Thyroid gland (tissue), 4 donors: ENCODE measurements around the gene KYAT1. TPM values are rescaled to one million over a fixed set of nuclear protein-coding genes. Genes with fewer than 3 reads are reported as not detected.
A peak's percentile ranks its signal among the peaks of the same experiment; 100 is the strongest.

ENCODE experiments used
- DNase-seq, 2 donors: peaks; one replicate each; pipeline ENCODE4 v3.0.0-alpha.2; 2019
- H3K27ac ChIP-seq, 3 donors: fragments of 200-600 bp; sonication (generic); 1 replicate in 2 of 3; 2 replicates in 1 of 3; pipeline ENCODE4 v1.5.1; 2016 to 2019; ENCODE audit warnings: mild to moderate bottlenecking in 1 of 3, moderate library complexity in 1 of 3
- H3K27me3 ChIP-seq: fragments of 200-600 bp; sonication (generic); one replicate; pipeline ENCODE4 v1.5.1; 2019
- H3K36me3 ChIP-seq, 2 donors: fragments of 200-600 bp; sonication (generic); one replicate each; pipeline ENCODE4 v1.5.1; 2016 to 2019
- H3K4me1 ChIP-seq, 2 donors: fragments of 200-600 bp; sonication (generic); one replicate each; pipeline ENCODE4 v1.5.1; 2017 to 2019
- H3K4me3 ChIP-seq, 3 donors: fragments of 200-600 bp; sonication (generic); replicated peaks in 1 of 3; 1 replicate in 2 of 3; 2 replicates in 1 of 3; pipeline ENCODE4 v1.5.1; 2016; ENCODE audit warnings: mild to moderate bottlenecking in 1 of 3
- H3K9me3 ChIP-seq: fragments of 200-600 bp; sonication (generic); one replicate; pipeline ENCODE4 v1.5.1; 2017
- CTCF ChIP-seq, 6 experiments: fragments of 200-600 bp in 3 of 6; fragments of 450-650 bp in 3 of 6; sonication (generic) in 3 of 6; IDR thresholded peaks; one replicate each; pipeline ENCODE4 v1.5.1; 2016 to 2019; ENCODE audit warnings: antibody characterized with exemption in 6 of 6, mild to moderate bottlenecking in 2 of 6, inconsistent platforms in 1 of 6, moderate library complexity in 1 of 6
- POLR2A ChIP-seq, 2 donors: fragments of 450-650 bp; IDR thresholded peaks; one replicate each; pipeline ENCODE4 v1.6.1; 2017; ENCODE audit warnings: antibody characterized with exemption in 2 of 2, mild to moderate bottlenecking in 2 of 2, moderate library complexity in 1 of 2
- WGBS, 2 donors: methylation state at CpG; one replicate each; pipeline ENCODE4 v1.1.5; 2017; 5-methylcytosine and 5-hydroxymethylcytosine counted together
- intact Hi-C: fragments of 100-400 bp; cut with DNase I; formaldehyde crosslinking; loops from one replicate; pipeline ENCODE4 v1.15.1; 2023
- total RNA-seq, 4 donors: library from RNA; depleted of rRNA; stranded (reverse); fragments of >200 nt; gene quantifications; one replicate each; pipeline ENCODE4 v1.2.3, GENCODE V29; 2016

The KYAT1 gene
- total RNA-seq, 4 donors from 2014 or later = 5.8 to 12.6 (median 12.3) TPM

GRCh38 chr9:128910906-128911305, 29.2 kb upstream of the KYAT1 start:
- 80 to 96% methylated on average over 3 to 6 of the region's 6 CpGs for WGBS, 2 donors
- TF ChIP-seq POLR2A (IDR thresholded peaks at IDR 0.05) (no peak), CTCF (IDR thresholded peaks at IDR 0.05) (no peak)
- peaks cover 27 to 29% of the 10 kb centered on the region in 2 donors for H3K36me3 ChIP-seq
- intact Hi-C loops = no loop called here
- no peak overlapping the region for H3K4me3 ChIP-seq
- no peaks in the 10 kb centered on the region for H3K9me3 ChIP-seq
- peak overlapping the region in 2 of 3 donors; percentile 83 to 88 for H3K27ac ChIP-seq
- H3K27me3 ChIP-seq = no peaks in the 10 kb centered on the region
- peaks cover 34 to 62% of the 10 kb centered on the region in 2 donors for H3K4me1 ChIP-seq
- no peak for DNase-seq

- intact Hi-C loops = no loop called here
- TF ChIP-seq POLR2A (IDR thresholded peaks at IDR 0.05) = no peak
- no peak for TF ChIP-seq CTCF (IDR thresholded peaks at IDR 0.05)
- Histone ChIP-seq H3K4me3 (no peak overlapping the region), H3K27ac (peak overlapping the region in 2 of 3 donors; percentile 27 to 88), H3K27me3 (no peaks in the 10 kb centered on the region), H3K9me3 (no peaks in the 10 kb centered on the region), H3K4me1 (peaks cover 29 to 51% of the 10 kb centered on the region in 2 donors), H3K36me3 (peaks cover 27 to 29% of the 10 kb centered on the region in 2 donors)
- no peak for DNase-seq
- WGBS, 2 donors = 82 to 91% methylated on average over 4 of the region's 4 CpGs
Observed at GRCh38 chr9:128909859-128910258, 28.1 kb upstream of the KYAT1 start.

GRCh38 chr9:128908372-128908771, 26.6 kb upstream of the KYAT1 start:
- H3K36me3 ChIP-seq = peaks cover 27 to 29% of the 10 kb centered on the region in 2 donors
- DNase-seq = no peak
- intact Hi-C loops = no loop called here
- no peaks in the 10 kb centered on the region for H3K27me3 ChIP-seq
- TF ChIP-seq POLR2A (IDR thresholded peaks at IDR 0.05) (no peak), CTCF (IDR thresholded peaks at IDR 0.05) (no peak)
- H3K4me1 ChIP-seq = peaks cover 19 to 36% of the 10 kb centered on the region in 2 donors
- no peaks in the 10 kb centered on the region for H3K9me3 ChIP-seq
- WGBS, 2 donors = 96 to 97% methylated on average over 13 to 23 of the region's 24 CpGs
- H3K4me3 ChIP-seq = no peak overlapping the region
- no peak overlapping the region for H3K27ac ChIP-seq

DNA sequence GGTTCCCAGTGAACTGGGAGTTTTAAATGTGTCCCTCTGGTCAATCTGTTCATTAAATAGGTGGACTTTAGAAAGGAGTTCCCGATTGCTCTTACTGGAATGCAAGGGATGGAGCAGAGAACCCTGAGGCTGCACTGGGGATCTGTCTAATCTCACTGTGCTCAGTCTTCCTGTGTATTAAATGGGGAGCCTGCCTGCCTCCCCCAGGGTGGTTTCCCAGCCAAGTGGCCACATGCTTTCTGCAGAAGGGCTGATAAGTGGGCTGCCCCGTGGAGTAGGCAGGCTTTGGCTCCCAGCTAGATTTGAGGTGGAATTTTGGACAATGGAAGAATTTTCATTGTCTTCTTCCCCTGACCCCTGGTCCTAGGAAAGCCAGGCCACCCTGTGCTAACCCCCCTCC, 25.0 kb upstream of the KYAT1 start:
- H3K4me1 ChIP-seq = peaks cover 3 to 26% of the 10 kb centered on the region in 2 donors
- TF ChIP-seq CTCF (IDR thresholded peaks at IDR 0.05) = no peak
- no peak for TF ChIP-seq POLR2A (IDR thresholded peaks at IDR 0.05)
- H3K9me3 ChIP-seq = no peaks in the 10 kb centered on the region
- no peak overlapping the region for H3K27ac ChIP-seq
- DNase-seq = no peak
- intact Hi-C loops = no loop called here
- peaks cover 27 to 29% of the 10 kb centered on the region in 2 donors for H3K36me3 ChIP-seq
- no peak overlapping the region for H3K4me3 ChIP-seq
- H3K27me3 ChIP-seq = no peaks in the 10 kb centered on the region
- 60 to 65% methylated on average over 2 of the region's 2 CpGs for WGBS, 2 donors

DNA sequence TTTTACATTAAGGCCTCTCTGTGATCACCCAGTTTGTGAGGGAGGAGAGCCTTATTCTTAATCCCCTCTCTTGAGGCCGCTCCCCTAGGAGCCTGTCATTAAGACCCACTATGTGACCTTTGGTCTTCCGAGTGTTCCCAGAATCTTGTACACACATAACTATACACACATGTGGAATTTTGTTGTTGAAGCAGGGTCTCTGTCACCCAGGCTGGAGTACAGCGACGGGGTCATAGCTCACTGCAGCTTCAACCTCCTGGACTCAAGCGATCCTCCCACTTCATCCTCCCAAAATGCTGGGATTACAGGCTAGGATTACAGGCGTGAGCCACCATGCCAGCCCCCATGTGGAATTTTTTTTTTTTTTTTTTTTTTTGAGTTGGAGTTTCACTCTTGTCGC, 24.2 kb upstream of the KYAT1 start:
- H3K27me3 ChIP-seq = no peaks in the 10 kb centered on the region
- no peak for DNase-seq
- intact Hi-C loops = no loop called here
- peaks cover 0 to 18% of the 10 kb centered on the region in 2 donors for H3K4me1 ChIP-seq
- no peak overlapping the region for H3K4me3 ChIP-seq
- H3K36me3 ChIP-seq = peaks cover 27 to 29% of the 10 kb centered on the region in 2 donors
- H3K27ac ChIP-seq = no peak overlapping the region
- no peak for TF ChIP-seq CTCF (IDR thresholded peaks at IDR 0.05)
- TF ChIP-seq POLR2A (IDR thresholded peaks at IDR 0.05) = no peak
- WGBS, 2 donors = 86 to 97% methylated on average over 7 of the region's 7 CpGs
- no peaks in the 10 kb centered on the region for H3K9me3 ChIP-seq
